IPS DF 4.7 (cell line): ENCODE measurements around the gene DOCK4.

ENCODE experiments used
- DNase-seq: peaks from one replicate; pipeline ENCODE4 v3.0.0-alpha.2; 2013; ENCODE audit warnings: low spot score; ENCODE audit errors: extremely low read depth

Gene DOCK4

DNA sequence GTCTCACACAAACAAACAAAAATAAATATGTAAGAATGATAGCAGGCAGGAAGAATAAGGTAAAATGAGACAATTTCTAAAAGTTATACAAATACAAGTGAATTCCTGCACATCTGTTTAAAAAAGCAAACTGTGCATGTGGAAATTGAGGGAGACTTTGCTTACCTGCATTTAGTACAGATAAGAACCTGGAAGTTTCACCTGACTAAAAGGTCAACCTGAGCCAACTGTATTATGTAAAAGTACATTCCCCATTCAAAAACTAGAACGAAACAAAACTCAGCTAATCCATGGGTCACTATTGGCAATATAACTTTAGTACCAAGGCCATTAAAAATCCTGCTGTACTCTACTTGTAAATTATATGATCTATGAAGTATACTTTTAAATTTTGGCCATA, 127.1 kb downstream of the DOCK4 start:
- no peak for DNase-seq

GRCh38 chr7:112076324-112076723, 129.9 kb downstream of the DOCK4 start:
- no peak for DNase-seq

DNA sequence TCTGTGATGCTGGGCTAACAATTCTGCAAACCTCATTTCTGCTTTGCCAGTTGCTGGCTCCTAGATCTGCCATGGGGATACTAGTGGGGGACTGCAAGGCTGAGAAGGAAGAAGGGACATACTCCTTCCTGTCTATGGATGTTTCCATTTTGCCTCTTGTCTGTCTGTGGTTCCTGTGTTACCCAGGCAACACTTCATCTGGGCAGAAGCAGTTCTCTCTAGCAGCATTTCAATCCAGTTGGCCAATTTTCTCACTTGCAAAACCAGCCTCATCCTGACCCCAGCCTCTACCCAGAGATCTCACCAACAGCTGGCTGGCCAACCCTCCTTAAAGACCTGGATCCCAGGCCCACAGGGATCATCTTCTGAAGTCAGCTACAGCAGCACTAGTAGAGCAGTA, 131.7 kb downstream of the DOCK4 start:
- DNase-seq, result no peak

- no peak for DNase-seq
Measured at GRCh38 chr7:112073530-112073929, 132.7 kb downstream of the DOCK4 start.

GRCh38 chr7:112072541-112073245, 133.5 kb downstream of the DOCK4 start:
- DNase-seq, result no peak

GRCh38 chr7:112071856-112072255, 134.3 kb downstream of the DOCK4 start:
- DNase-seq, result no peak

DNA sequence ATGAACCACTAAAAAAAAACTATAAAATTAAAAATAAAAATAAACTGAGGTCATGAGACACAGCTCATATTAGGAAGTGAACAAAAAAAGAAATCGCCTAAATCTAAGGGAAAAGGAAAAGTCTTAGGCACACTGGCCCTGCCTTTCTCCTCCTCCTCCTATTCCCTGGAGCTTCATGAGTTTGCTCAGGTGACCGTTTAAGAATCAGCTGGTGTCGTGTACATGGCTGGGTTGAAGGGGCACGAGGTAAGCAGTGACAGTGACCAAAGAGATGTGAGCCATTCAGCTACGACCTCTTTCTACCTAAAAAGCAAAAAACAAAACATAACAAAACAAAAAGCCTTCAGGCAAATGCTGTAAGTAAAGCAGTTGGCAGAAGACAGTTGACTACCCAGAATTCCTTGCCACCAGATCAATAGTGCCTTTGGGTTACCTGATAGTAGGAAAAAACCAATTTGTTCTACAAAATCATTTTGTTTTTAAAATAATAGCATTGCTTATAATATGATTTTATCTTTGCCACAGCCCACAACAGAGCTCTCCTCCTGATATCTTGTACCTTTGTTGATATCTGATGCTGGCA, 135.4 kb downstream of the DOCK4 start:
- no peak for DNase-seq

DNA sequence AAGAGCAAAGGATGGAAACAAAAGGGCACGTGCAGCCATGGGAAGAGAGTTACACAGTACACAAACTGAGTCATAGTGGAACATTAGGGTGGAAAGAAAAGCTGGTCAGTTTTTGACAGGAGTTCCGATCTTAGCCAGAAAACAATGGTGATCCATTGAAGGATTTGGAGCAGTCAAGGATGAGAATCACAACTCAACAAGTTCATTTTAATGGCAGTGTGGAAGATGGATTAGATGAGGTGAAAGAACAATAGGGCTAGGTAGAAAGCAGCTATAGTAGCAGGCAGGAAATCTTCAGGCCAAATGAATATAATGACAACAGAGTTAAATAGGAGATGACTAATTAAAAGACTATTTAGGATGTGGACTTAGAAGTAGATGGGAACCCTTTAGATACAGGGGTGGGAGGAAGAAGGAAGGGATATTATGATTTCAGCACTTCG, 136.3 kb downstream of the DOCK4 start:
- DNase-seq, result no peak

- no peak for DNase-seq
Measured at GRCh38 chr7:112068967-112069366, 137.2 kb downstream of the DOCK4 start.

- no peak for DNase-seq
Measured at GRCh38 chr7:112067632-112068540, 138.3 kb downstream of the DOCK4 start.

- no peak for DNase-seq
Measured at GRCh38 chr7:112067200-112067599, 139.0 kb downstream of the DOCK4 start.

DNA sequence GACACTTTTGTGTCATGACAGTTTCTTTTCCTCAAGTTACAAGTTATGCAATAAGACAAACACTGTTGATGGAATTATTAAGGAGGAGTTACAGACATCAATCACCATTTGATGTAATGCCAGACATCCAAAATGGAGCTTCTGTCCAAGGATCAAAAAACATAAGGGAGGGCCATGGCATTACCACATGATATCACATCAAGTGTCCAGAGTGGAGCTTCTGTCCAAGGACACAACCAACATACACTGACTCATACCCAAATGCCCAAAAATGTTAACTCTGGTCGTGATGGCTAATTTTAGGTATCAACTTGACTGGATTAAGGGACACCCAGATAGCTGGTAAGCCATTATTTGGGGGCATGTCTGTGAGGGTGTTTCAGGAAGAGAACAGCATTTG, 140.4 kb downstream of the DOCK4 start:
- no peak for DNase-seq

DNA sequence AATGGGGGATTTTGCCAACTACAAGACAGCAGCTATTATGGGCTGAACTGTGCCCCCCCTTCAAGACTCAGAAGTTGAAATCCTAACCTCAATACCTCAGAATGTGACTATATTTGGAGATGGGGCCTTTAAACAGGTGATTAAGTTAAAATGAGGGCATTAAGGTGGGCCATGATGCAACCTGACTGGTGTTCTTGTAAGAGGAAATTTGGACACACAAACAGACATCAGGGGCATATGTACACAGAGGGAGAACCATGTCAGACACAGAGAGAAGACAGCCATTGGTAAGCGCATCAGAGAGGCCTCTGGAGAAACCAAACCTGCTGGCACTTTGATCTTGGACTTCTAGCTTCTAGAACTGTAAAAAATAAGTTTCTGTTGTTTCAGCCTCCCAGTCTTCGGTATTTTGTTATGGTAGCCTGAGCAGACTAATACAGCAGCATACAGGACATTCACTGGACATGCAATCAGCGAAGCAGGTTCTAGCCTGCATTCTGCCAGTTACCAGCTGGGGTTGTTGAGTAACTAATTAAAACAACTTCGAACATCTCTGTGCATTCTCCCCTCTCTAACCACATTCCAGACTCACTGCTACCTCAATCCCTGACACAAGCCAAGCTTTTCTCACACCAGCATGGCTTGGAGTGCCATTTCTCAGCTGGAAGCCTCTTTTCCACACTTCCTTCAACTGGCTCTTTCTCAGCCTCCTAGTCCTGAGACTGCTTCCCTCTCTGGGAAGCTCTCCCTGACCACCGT, 141.4 kb downstream of the DOCK4 start:
- DNase-seq, result no peak

DNA sequence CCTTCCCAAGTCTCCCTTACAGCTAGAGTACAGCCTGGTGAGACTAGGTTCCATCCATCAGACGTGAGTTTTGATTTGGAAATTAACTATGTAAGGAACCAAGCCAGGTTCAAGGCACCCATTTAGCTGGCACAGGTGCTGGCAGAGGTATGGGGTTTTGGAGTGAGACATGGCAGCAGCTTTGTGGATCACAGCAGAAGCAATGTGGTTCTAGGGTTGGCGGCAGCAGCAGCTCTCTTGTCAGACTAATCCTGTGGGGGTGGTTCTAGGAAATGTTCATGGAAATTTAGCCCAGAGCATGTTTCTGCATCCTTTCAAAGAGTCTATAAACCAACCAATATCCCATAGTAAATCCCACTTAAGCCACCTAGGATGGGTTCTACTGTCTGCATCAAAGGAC, 142.2 kb downstream of the DOCK4 start:
- DNase-seq, result no peak

DNA sequence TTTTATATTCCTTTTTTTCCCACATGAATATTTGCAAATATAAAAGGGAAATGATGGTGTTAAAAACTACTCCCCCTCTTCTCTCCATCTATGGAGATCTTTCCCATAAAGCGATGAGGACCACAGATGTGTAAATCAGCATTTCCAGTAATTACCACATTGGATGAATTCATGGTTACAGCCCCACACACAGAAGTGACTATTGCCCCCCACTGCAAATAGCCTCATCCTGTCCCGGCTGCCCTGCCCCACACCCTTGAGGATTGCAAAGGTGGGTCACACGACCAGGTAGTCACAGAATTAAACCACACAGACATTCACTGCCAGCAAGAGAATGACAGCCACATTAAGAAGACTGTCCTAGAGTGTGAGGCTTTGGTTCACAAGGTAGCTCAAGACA, 145.1 kb downstream of the DOCK4 start:
- no peak for DNase-seq

DNA sequence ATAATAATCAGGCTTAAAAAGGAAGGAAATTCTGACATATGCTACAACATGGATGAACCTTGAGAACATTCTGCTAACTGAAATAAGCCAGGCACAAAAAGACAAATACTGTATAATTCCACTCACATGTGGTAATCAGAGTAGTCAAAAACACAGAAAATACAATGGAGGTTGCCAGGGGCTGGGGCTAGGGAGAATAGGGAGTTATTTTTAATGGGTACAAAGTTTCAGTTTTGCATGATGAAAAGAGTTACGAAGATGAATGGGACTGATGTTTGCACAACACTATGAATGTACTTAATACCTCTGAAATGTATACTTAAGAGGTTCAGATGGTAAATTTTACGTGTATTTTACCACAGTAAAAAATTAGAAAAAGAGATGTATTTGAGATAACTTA, 145.6 kb downstream of the DOCK4 start:
- DNase-seq, result no peak

DNA sequence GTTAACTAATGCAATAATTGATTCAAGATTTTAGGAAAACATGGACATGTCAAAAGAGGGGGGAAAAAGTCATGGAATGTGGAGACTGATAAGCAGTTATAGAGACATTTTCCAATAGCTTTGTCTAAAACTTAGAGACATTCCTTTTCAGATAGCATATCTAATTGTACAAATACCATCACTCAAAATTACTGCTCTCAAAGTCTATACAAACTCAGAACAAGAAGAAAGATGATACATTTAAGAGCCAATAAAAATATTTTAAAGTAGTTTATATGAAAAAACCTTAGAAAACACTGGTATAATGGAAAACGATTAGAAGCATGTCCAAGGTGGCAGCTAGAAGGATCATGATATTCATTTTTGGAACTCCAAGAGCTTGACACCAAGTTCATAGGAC, 146.5 kb downstream of the DOCK4 start:
- no peak for DNase-seq

- no peak for DNase-seq
Measured at GRCh38 chr7:112058686-112059085, 147.5 kb downstream of the DOCK4 start.

GRCh38 chr7:112056409-112056808, 149.8 kb downstream of the DOCK4 start:
- DNase-seq, result no peak

GRCh38 chr7:112053737-112054069, 152.5 kb downstream of the DOCK4 start:
- no peak for DNase-seq

- DNase-seq, result no peak
Measured at GRCh38 chr7:112052993-112053736, 153.0 kb downstream of the DOCK4 start.
